AG09319 (cell line): ENCODE measurements around the gene MRE11.

ENCODE experiments used
- DNase-seq: peaks from one replicate; pipeline ENCODE4 v3.0.0-alpha.2; 2010; ENCODE audit warnings: low read depth; ENCODE audit errors: extremely low read depth
- CTCF ChIP-seq: IDR thresholded peaks from 2 replicates; pipeline ENCODE4 v1.5.1; 2011; ENCODE audit warnings: low read depth, mild to moderate bottlenecking, inconsistent platforms, low read length, moderate library complexity

MRE11 gene

DNA sequence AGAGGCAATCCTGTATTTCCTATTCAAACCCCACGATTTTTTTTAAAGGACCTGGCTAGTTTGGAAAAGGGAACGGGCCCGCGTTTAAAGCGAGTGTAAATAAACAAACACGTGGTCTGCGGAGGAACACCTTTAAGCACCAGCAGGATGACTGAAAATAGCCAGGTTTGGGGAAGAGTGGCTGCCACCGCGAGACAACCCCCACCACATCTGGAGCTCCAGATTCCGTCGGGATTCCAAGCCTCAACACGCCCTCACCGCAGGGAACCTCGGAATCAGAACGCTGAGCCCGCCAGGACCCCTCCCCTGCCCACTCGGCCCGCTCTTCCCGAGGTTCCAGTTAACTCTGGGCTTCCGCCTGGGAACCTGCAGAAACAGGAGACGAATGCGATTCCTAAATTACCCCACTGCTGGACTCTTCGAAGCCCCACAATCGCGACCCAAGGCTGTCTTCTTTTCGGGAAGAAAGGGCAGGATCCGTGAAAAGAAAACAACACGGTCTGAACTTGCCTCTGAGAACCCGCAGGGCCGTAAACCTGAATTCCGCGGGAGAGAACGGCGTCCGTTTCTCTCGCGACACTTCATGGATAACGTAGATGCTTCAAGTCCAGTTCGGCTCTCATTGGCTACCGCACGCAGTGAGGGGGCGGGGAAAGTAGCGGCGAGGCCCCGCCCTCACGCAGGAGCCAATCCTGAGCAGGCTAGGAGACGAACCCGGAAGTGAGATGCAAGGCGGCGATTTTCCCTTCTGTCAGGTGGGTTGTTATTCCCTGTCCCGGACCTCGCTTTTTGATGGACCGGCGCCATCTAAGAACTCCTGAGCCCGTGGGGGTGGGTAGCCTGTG, at the start of gene MRE11, which contains the start of gene ANKRD49:
TSS of gene MRE11 (minus strand) at position 564 of the 845 bp plus-strand sequence. CDS start 1,043 bp downstream, outside the sequence.
TSS of gene ANKRD49 (plus strand) at position 704 of the 845 bp plus-strand sequence. CDS start 2,710 bp downstream, outside the sequence.
- DNase-seq: peak; percentile 96

DNA sequence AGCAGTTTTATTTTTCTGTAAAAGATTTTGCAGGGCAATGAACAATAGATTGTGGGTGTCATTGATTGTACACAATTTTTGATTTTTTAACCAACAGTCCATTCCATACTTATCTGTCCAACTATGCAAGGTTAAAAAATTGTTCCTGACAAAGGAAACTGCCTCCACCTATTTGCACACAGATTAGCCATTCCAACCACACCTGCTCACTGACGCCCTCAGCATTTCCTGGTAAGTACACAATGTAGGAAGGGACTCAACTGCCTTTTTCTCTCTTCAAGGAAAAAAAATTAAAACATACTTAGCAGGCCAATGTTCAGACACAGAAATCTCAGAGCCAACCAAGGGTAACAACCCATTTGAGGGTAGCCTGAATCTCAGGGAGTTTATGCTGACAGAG, 45.8 kb upstream of the MRE11 start:
- TF ChIP-seq CTCF: no peak
- DNase-seq: no peak

More for the DNA sequence above, at the start of gene MRE11, which contains the start of gene ANKRD49:
- TF ChIP-seq CTCF: no peak

DNA sequence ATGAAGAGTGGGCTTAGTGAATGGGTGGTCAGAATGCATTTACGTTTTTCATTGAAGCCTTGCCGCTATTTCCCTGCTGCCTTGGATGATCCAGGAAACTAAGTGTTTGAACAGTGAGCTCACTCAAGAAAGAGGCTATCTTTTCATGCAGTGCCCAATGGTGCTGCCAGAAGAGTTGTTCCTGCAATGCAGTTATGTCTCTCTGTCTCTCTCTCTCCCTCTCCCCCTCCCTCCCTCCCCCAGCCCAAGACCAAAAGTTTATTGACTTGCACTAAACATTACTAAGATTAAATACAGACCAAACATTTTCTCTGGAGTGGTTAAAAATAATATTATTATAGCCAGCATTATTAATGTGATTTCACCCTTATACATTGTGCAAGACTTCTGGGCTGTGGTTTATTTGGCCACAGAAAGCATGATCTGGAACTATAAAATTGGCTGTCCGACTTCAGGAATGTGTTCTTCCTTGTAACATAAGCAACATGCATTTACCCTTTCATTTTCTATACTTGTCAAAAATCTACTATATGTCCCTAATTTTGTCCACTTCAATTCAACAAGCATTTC, 43.5 kb upstream of the MRE11 start:
- no peak for TF ChIP-seq CTCF
- DNase-seq: no peak

- no peak for TF ChIP-seq CTCF
- DNase-seq: no peak
These were observed 42.7 kb upstream of the MRE11 start for GRCh38 chr11:94536386-94536785.

- DNase-seq: no peak
- no peak for TF ChIP-seq CTCF
These were observed 40.3 kb upstream of the MRE11 start for GRCh38 chr11:94533696-94534630.

DNA sequence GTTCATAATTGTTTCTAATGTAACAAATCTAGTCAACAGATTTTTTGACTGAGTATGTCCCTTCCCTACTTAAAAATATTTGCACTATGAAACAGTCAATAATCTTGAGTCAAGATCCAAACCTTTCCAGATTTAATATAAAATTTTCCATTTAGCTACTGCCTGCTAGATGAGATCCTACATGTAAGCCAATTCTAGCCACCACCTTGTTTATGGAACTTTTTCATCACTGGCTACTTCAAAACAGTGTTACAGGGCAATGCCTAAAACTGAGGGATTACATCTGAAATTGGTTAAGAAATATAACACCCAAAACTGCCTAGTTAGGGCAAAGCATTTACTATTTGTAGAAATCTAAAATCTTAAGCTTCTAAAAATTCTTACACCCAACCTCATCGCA, 39.6 kb upstream of the MRE11 start:
- no peak for DNase-seq
- TF ChIP-seq CTCF: no peak
